Testis (tissue), 2 donors: ENCODE measurements around the gene MRPL41.

ENCODE experiments used
- CTCF ChIP-seq, 3 experiments: fragments of 450-650 bp in 2 of 3; fragments of 200-600 bp in 1 of 3; sonication (generic) in 1 of 3; IDR thresholded peaks; one replicate each; pipeline ENCODE4 v1.5.1; 2016 to 2019; ENCODE audit warnings: antibody characterized with exemption in 3 of 3, mild to moderate bottlenecking in 2 of 3, moderate library complexity in 1 of 3
- POLR2A ChIP-seq: fragments of 450-650 bp; IDR thresholded peaks from one replicate; pipeline ENCODE4 v1.6.1; 2017; ENCODE audit warnings: antibody characterized with exemption, mild to moderate bottlenecking, moderate library complexity

GRCh38 chr9:137505421-137506140 is 46.1 kb upstream of the MRPL41 start:
- TF ChIP-seq POLR2A (no peak), CTCF (IDR thresholded peaks at IDR 0.05) (no peak)
